PFSK-1 (cell line): ENCODE measurements around the gene OAT.

Experiments used
- POLR2AphosphoS5 ChIP-seq: IDR thresholded peaks from 2 replicates; pipeline ENCODE4 v1.6.1; 2012; ENCODE audit warnings: low read depth, mild to moderate bottlenecking, control low read depth, low read length, moderate library complexity
- REST ChIP-seq, 2 experiments: IDR thresholded peaks; 2 replicates each; pipeline versions ENCODE4 v1.6.1 to v1.8.0; 2011 to 2012; ENCODE audit warnings: low read depth in 2 of 2, low read length in 2 of 2, control low read depth in 1 of 2, inconsistent platforms in 1 of 2, mild to moderate bottlenecking in 1 of 2, moderate library complexity in 1 of 2; ENCODE audit not compliant: insufficient read depth in 1 of 2
- SIN3A ChIP-seq: IDR thresholded peaks from 2 replicates; pipeline ENCODE4 v1.6.1; 2012; ENCODE audit warnings: mild to moderate bottlenecking, low read length, moderate library complexity, borderline replicate concordance; ENCODE audit not compliant: insufficient read depth
- TAF1 ChIP-seq: IDR thresholded peaks from 2 replicates; pipeline ENCODE4 v1.6.1; 2012; ENCODE audit warnings: low read length, control low read depth, borderline replicate concordance; ENCODE audit not compliant: insufficient read depth

- TF ChIP-seq REST (IDR thresholded peaks at IDR 0.05; ENCODE audit: insufficient read depth in 1 of 2, low read depth in 2 of 2, low read length in 2 of 2): no peak
- no peak for TF ChIP-seq TAF1
- no peak for TF ChIP-seq POLR2AphosphoS5
- TF ChIP-seq SIN3A: no peak
Observed at GRCh38 chr10:124385627-124386185, 33.0 kb downstream of the OAT start.
